ENCODE measurements around the gene CCNG1.

GRCh38 chr5:163456029-163456589 lies 18.7 kb downstream of the CCNG1 start:
- TF ChIP-seq EZH2phosphoT487 (IDR thresholded peaks at IDR 0.05; ENCODE audit: borderline replicate concordance) (no peak), CTCF (conservative IDR thresholded peaks at IDR 0.05; ENCODE audit: low read length) (no peak)

All from Loucy (cell line).